ENCODE measurements around the gene CASP8AP2.
"Not testable (repeated sequence)": the region's sequence is repeated elsewhere in the genome, so short reads cannot be mapped to it uniquely, and the experiment has no call there.

CASP8AP2 gene

DNA sequence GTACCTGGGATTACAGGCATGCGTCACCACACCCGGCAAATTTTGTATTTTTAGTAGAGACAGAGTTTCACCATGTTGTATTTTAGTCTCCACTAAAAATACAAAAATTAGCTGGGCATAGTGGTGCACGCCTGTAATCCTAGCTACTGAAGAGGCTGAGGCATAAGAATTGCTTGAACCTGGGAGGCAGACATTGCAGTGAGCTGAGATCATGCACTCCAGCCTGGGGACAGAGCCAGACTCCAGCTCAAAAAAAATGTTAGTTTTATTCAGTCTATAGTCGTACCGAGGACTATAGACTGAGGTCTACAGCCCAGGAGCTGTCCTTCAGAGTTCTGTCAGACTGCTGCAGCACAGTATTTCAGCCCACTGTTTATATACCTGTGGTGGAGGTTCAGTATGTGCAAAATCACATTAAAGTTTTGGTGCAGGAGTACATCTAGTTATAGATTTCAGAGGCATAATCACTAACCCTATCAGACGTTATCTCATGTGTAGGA, 3.6 kb upstream of the CASP8AP2 start:
- DNase-seq, result no peak

DNA sequence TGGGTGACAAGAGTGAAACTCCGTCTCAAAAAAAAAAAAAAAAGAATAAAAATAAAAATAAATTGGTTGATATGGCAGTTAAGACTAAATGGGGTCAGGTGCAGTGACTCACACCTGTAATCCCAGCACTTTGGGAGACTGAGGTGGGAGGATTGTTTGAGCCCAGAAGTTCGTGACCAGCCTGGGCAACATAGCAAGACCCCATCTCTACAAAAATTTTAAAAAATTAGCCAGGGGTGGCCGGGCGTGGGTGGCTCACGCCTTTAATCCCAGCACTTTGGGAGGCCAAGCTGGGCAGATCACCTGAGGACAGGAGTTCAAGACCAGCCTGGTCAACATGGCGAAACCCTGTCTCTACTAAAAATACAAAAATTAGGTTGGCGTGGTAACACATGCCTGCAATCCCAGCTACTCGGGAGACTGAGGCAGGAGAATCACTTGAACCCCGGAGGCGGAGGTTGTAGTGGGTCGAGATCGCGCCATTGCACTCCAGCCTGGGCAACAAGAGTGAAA, 1.1 kb upstream of the CASP8AP2 start:
- not testable (repeated sequence) for DNase-seq

DNA sequence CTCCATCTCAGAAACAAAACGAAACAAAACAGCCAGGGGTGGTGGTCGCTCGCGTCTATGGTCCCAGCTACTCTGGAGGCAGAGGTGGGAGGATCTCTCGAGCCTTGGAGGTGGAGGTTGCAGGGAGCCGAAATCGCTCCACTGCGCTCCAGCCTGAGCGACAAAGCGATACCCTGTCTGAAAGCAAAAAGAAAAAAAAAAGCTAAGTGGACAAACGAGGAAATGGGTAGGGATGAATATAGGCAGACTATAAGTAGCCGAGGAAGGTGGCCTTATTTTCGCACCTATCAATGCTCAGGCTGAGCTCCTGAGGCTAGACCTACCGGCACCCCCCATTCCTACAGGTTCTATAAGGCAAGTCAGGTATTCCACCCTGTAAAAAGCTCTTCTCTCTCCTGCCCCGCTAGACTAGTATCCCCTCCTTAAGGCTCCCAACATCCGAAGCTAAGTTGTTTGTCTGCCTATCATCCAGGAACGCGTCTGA, 650 bp upstream of the CASP8AP2 start:
- DNase-seq, result peak in 1 of 2 experiments; percentile 76

DNA sequence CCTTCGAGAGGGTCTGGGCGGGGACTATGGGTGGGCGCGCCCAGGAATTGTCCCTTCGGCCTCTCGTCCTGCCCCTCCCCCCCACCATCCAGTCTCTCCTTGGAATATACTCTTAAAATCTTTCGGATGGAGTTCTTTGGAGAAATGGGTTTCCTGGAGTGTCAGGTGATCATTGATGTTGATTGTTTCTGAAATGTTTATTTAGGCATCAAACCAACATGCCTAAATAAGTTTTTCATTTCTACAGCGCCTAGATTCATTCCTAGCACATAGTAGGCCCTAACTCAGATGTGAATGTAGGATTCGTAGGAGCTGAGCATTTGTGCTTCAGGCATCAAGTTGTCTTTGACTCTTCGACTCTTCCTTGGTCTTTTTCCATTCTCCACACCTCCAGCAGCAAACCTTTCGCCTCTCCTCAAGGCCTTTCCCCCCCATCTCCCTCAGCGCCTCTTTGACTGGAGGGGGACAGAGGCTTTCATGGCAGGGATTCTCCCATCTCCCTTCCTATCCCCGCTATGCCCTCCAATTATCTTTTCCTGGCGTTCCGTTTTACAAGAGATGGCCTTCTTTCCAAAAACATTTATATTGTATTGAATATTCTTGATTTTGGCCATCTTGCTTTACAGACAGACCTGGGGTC, 610 bp downstream of the CASP8AP2 start:
- no peak for DNase-seq

DNA sequence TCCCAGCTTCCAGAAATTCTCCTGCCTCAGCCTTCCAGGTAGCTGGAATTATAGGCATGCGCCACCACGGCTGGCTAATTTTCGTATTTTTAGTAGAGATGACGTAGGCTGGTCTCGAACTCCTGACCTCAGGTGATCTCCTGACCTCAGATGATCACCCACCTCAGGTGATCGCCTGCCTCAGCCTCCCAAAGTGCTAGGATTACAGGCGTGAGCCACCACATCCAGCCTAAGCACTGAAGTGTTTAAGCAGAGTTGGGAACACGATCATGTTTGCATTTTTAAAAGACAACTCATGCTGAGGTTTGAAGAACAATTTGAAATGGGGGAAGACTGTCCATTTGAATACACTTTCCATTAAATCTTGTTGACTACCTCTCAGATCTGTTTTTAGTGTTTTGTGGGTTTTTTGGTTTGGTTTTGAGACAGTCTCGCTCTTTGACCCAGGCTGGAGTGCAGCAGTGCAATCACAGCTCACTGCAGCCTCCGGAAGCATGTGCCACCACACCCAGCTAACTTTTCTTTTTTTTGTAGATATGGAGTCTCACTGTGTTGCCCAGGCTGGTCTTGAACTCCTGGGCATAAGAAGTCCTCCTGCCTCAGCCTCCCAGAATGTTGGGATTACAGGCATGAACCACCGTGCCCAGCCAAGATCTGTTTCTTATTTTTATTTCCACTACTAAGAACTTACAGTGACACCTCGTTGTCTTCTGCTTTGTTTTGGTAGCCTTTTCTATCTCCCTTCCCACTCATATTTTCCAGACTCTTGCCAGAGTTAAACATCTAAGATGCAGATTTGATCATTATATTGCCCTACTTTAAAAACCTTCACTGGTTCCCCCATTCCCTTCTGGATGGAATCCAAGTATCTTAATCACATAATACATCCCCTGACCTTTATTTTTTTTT, 5.5 kb downstream of the CASP8AP2 start:
- DNase-seq, result no peak

DNA sequence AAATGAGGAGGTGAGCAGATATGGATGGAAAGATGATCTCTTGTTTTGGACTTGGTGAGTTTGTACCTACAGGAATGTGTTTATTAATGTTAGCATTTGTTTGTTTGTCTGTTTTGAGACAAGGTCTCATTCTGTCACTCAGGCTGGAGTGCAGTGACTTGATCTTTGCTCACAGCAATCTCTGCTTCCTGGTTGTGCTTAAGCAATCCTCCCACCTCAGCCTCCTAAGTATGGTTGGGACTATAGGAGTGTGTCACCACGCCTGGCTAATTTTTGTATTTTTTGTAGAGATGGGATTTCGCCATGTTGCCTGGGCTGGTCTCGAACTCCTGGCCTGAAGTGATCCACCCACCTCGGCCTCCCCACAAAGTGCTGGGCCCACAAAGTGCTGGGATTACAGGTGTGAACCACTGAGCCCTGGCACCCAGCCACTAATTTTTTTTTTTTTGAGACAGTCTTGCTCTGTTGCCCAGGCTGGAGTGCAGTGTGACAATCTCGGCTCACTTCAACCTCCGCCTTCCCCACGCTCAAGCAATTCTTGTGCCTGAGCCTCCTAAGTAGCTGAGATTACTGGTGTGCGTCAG, 7.1 kb downstream of the CASP8AP2 start:
- DNase-seq, result no peak

DNA sequence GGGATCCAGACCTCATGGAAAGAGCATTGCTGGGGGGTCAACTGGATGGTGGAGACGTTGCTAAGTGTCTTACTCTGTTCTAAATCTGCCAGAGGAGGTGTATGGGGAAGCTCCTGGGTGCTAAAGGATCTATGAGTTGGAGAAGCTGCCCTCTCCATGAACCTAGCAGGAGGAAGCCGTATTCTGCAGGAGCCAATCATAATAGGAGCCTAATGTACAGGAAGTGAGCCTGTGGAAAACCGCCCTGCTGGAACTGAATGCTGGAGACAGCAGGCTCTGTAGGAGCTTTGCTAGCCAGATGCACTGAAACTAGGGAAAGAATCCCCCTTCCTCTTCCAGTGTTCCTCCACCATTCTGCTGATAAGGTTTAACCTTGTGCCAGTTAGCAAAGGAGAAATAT, 10.9 kb downstream of the CASP8AP2 start:
- no peak for DNase-seq

DNA sequence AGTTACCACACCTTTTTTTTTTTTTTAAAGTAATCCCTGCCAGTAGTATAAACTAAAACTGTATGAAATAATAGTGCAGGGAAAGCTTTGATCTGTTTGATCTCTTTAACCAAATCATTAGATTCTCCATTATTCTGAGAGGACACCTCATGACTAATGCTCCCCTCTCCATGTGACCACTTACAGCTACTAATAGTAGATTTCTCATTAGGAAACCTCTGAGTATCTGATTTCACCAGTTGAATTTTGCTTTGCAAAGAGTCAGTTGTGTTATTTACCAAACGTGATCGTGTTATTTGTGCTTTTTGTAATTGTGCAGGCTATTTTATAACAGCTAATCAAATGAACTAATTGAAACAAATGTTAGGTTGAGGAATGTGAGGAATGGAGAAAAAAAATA, 12.5 kb downstream of the CASP8AP2 start:
- no peak for DNase-seq

DNA sequence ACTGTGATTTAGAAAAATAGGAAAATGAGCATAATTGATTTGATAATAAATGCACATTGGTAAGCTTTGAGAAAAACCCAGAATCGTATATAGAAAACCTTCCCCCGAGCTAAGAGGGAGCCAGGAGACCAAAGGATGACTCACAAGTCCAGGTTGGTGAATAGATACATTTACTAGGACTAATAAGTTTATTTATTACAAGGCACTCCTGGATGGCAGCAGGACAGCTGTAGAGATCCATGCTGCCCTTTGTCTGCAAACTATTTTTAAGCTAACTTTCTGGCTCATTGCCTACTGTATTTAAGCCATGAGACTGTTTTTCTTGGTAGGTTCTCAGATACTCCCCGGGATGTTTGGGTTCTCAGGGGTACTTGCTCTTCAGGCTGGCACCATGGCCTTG, 13.4 kb downstream of the CASP8AP2 start:
- DNase-seq, result no peak

DNA sequence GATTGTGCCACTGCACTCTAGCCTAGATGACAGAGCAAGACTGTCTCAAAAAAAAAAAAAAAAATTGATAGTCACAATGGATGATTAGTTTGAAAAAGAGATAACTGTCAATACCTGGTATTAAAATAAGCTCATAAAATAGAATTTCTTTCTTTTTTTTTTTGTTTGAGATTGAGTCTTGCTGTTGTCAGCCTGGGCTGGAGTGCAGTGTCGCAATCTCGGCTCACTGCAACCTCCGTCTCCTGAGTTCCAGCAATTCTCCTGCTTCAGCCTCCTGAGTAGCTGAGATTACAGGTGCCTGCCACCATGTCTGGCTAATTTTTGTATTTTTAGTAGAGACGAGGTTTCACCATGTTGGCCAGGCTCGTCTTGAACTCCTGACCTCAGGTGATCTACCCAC, 17.8 kb downstream of the CASP8AP2 start:
- not testable (repeated sequence) for DNase-seq

DNA sequence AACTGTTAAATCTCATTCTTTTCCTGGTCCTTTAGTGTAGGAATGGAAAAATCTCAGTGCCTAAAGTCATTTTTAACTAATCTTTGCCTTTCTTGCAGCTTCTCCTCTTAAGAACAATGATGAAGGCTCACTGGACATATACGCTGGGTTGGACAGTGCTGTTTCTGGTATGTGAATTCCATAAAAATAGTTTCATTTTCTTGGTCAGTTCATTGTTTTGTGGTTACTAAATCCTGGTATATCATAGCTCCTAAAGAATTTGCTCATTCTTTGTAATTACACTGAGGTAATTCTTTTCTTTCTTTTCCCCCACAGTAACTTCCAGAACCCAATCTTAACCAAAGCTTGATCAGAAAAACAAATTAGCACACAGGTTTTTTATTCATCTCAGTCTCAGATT, 23.4 kb downstream of the CASP8AP2 start:
- DNase-seq, result no peak

DNA sequence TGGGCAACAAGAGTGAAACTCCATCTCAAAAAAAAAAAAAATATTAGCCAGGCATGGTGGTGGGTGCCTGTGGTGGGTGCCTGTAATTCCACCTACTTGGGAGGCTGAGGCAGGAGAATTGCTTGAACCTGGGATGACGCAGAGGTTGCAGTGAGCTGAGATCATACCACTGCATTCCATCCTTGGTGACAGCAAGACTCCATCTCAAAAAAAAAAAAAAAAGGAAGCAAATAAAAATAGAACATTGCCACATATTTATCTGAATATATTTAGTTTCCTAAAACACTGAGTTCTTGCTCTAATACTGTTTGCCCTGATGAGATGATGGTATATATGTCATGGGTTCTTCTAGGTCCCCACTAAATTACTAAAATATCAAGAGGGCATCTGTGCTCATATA, 28.4 kb downstream of the CASP8AP2 start:
- no peak for DNase-seq

DNA sequence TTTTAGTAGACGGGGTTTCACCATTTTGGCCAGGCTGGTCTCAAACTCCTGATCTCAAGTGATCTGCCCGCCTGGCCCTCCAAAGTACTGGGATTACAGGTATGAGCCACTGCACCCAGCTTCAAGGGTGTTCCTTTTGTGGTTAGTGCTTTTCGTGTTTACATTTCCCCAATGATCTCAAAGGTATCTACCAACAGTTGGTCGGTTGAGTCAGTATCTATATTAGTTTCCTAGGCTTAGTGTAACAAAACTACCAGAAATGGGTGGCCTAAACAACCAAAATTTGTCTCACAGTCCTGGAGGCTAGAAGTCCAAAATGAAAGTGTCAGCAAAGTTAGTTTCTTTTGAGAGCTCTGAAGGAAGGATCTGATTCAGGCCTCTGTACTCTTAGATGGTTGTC, 30.1 kb downstream of the CASP8AP2 start:
- DNase-seq, result no peak

DNA sequence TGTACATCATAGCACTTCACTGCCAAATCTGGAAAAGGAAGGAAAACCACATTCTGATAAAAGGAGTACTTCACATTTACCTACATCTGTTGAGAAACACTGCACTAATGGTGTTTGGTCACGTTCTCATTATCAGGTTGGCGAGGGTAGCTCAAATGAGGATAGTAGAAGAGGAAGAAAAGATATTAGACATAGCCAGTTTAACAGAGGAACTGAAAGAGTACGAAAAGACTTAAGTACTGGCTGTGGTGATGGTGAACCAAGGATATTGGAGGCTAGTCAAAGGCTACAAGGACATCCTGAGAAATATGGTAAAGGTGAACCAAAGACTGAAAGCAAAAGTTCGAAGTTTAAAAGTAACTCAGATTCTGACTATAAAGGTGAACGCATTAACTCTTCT, 32.6 kb downstream of the CASP8AP2 start:
- no peak for DNase-seq

DNA sequence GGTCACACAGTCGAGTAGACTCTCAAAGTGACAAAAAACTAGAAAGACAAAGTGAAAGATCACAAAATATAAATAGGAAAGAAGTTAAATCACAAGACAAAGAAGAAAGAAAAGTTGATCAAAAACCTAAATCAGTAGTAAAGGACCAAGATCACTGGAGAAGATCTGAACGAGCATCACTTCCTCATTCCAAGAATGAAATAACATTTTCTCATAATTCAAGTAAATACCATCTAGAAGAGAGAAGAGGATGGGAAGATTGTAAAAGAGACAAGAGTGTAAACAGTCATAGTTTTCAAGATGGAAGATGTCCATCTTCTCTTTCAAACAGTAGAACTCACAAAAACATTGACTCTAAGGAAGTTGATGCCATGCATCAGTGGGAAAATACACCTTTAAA, 33.0 kb downstream of the CASP8AP2 start:
- DNase-seq, result no peak

DNA sequence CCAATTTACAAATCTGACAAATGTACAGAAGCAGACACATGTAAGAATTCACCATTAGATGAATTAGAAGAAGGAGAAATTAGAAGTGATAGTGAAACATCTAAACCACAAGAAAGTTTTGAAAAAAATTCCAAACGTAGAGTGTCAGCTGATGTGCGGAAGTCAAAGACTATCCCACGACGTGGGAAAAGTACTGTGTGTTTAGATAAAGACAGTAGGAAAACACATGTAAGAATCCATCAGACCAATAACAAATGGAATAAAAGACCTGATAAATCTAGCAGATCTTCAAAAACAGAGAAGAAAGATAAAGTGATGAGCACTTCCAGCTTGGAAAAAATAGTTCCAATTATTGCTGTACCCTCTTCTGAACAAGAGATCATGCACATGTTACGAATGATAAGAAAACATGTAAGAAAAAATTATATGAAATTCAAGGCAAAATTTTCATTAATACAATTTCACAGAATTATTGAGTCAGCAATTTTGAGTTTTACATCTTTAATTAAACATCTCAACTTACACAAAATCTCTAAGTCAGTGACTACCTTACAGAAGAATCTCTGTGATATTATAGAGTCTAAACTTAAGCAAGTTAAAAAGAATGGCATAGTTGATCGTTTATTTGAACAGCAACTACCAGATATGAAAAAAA, 36.5 kb downstream of the CASP8AP2 start:
- DNase-seq, result no peak

DNA sequence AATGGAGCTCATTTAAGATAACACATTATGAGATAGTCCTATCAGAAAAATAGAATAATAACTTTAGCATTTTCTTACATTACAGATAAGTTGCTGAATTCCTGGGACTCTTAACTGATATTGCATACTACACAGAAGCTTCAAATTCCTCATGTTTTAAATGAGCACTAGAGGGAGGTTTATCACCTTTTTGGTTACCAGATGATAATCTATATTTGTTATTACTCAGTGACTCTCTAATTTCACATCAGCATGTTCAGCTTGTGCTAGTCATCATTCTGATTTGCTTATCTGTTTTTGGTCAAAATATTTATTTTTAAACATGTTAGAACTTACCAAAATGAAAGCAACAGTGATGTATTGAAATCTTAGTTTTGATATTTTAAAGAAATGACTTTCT, 44.0 kb downstream of the CASP8AP2 start:
- no peak for DNase-seq

DNA sequence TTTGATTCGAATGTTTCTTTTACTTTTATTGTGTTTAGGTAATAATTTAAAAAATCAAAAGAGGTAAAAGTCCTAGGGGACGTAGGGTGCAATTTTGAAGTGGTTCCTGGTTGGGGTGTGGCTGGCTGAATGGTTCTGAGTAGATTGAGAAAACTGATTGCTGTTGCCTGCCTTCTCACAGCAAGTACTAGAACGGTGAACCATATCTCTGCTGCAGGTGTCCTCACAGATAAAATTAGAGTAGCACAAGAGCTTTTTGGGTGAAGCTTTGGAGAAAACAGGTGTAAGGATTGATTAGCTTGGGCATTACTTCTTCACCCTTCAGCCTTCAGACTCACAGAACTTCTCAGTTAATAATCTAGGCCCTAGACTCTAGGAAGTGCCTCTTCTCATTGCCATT, 44.8 kb downstream of the CASP8AP2 start:
- DNase-seq, result no peak

DNA sequence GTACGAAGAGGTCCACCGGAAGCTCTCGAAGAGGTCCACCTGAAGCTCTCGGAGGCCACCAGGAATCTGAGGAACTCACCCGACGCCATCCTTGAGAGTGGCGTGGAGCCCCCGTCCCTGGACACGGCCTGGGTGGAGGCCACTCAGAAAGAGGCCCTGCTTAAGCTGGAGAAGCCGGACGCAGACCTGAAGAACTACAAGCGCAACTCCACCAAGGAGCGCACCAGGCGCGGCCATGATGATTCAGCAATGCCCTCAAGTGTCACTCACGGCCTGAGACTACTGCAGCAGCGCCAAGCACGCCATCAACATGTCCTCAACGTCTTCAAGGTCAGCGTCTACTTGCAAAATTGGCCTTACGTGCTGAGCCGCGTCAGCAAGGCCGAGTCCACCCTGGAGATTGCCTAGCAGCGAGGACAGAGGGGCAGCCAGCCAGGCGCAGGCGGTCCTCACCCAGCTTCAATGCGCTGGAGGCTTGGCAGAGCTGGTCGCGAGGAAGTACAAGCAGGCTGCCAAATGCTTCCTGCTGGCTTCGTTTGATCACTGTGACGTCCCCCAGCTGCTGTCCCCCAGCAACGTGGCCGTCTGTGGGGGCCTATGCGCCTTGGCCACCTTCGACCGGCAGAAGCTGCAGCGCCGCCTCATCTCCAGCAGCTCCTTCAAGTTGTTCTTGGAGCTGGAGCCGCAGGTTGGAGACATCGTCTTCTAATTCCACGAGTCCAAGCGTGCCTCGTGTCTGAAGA, 56.9 kb downstream of the CASP8AP2 start:
- no peak for DNase-seq

DNA sequence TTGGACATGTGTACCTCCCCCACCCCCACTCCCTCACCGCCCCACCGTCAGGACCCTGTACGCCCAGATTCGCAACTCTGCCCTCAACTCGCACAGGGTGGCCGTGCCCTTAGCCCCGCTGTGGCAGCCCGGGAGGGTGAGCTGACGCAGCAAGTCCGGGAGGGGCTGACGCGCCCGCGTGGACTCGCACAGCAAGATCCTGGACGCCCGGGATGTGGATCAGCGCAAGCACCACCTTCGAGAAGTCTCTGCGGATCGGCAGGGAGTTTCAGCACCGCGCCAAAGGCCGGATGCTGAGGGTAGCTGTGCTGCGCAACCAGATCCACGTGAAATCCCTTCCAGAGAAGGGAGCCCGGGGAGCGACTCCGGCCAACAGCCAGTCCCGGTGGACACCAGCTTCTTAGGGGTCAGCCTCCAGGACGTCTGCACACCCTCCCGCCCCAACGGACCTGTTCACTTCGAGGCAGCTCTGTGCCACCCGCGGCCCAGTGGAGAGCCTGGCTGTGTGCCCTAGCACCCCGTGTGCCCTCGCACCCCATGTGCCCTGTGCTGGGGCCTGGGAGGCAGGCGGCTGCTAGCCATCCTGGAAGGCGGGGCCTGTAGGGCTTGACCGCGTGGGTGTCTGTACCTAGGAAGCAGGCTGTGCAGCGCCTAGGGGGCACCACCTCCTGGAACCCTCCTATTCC, 57.9 kb downstream of the CASP8AP2 start:
- DNase-seq, result no peak

DNA sequence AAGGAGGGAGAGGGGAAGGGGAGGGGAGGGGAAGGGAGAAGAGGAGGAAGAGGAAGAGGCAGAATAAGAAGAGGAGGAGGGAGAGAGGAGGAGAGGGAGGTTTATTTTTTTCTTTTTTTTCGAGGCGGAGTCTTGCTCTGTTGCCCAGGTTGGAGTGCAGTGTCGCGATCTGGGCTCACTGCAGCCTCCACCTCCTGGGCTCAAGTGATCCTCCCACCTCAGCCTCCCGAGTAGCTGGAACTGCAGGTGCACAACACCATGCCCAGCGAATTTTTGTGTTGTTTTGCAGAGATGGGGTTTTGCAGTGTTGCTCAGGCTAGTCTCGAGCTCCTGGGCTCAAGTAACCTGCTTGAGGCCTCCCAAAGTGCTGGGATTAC, 58.4 kb downstream of the CASP8AP2 start:
- no peak for DNase-seq

DNA sequence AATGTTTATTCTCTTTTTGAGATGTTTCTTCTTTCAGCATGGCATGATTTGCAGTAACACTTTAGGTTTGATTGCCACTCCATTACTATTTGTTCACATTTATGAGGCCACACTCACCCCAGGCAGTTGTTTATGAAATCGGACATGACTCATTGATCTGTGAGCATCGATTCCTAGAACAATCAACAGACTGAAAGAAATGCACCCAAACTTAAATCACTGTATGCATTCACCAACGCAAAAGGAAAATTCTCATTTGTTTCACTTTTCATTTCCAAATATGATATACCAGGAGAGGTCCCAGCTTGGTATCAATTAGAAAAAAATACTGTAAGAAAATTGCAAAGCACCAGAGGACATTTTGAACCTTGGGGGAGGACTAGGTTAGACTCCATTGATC, 59.2 kb downstream of the CASP8AP2 start:
- no peak for DNase-seq

Data from SHP77 (cell line).